Measurements from ENCODE around the gene TBC1D8. TPM values are rescaled to one million over a fixed set of nuclear protein-coding genes. Genes with fewer than 3 reads are reported as not detected.

TBC1D8 gene
- total and polyA plus RNA-seq, 2 of the 13 experiments (the other 11 are each of a cell fraction or from before 2014, with no cell fraction given), result 45.1 to 95.4 TPM

GRCh38 chr2:101116841-101117552 lies 34.2 kb downstream of the TBC1D8 start (continued):
- peak; percentile 80; the same call in 1 of the 2 replicates for TF ChIP-seq ZNF275 (CRISPR knock-in tag; IDR thresholded peaks at IDR 0.05; ENCODE audit: borderline replicate concordance)
- TF ChIP-seq, protein P1, sequence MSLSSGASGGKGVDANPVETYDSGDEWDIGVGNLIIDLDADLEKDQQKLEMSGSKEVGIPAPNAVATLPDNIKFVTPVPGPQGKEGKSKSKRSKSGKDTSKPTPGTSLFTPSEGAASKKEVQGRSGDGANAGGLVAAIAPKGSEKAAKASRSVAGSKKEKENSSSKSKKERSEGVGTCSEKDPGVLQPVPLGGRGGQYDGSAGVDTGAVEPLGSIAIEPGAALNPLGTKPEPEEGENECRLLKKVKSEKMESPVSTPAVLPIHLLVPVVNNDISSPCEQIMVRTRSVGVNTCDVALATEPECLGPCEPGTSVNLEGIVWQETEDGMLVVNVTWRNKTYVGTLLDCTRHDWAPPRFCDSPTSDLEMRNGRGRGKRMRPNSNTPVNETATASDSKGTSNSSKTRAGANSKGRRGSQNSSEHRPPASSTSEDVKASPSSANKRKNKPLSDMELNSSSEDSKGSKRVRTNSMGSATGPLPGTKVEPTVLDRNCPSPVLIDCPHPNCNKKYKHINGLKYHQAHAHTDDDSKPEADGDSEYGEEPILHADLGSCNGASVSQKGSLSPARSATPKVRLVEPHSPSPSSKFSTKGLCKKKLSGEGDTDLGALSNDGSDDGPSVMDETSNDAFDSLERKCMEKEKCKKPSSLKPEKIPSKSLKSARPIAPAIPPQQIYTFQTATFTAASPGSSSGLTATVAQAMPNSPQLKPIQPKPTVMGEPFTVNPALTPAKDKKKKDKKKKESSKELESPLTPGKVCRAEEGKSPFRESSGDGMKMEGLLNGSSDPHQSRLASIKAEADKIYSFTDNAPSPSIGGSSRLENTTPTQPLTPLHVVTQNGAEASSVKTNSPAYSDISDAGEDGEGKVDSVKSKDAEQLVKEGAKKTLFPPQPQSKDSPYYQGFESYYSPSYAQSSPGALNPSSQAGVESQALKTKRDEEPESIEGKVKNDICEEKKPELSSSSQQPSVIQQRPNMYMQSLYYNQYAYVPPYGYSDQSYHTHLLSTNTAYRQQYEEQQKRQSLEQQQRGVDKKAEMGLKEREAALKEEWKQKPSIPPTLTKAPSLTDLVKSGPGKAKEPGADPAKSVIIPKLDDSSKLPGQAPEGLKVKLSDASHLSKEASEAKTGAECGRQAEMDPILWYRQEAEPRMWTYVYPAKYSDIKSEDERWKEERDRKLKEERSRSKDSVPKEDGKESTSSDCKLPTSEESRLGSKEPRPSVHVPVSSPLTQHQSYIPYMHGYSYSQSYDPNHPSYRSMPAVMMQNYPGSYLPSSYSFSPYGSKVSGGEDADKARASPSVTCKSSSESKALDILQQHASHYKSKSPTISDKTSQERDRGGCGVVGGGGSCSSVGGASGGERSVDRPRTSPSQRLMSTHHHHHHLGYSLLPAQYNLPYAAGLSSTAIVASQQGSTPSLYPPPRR (CRISPR knock-in tag; IDR thresholded peaks at IDR 0.05; ENCODE audit: borderline replicate concordance), result peak; percentile 99
- peak; percentile 95 for TF ChIP-seq TBX3 (IDR thresholded peaks at IDR 0.05; ENCODE audit: borderline replicate concordance)
- TF ChIP-seq MED8 (CRISPR knock-in tag; IDR thresholded peaks at IDR 0.05; ENCODE audit: insufficient replicate concordance), result no peak
- no peak for TF ChIP-seq ZNF333 (CRISPR knock-in tag; IDR thresholded peaks at IDR 0.05; ENCODE audit: borderline replicate concordance)
- TF ChIP-seq TAF1 (CRISPR knock-in tag; IDR thresholded peaks at IDR 0.05), result no peak
- TF ChIP-seq TBL1XR1 (IDR thresholded peaks at IDR 0.05; ENCODE audit: borderline replicate concordance, low read length, partially characterized antibody), result peak; percentile 58
- no peak for TF ChIP-seq DR1 (CRISPR knock-in tag; IDR thresholded peaks at IDR 0.05)
- no peak for TF ChIP-seq PRMT3 (CRISPR knock-in tag; IDR thresholded peaks at IDR 0.05; ENCODE audit: borderline replicate concordance, low read depth)
- no peak for TF ChIP-seq ATF5 (CRISPR knock-in tag; IDR thresholded peaks at IDR 0.05; ENCODE audit: low read depth)
- TF ChIP-seq MED13 (CRISPR knock-in tag; IDR thresholded peaks at IDR 0.05), result peak; percentile 67; the same call in 1 of the 2 replicates
- peak; percentile 91 for TF ChIP-seq CCDC6 (CRISPR knock-in tag; IDR thresholded peaks at IDR 0.05)
- no peak for TF ChIP-seq SUZ12 (IDR thresholded peaks at IDR 0.05; ENCODE audit: low read depth, low read length)

Measured in HepG2 (cell line).